Gastrocnemius medialis (tissue), 4 donors: ENCODE measurements around the gene GLIS2.

ENCODE experiments used
- CTCF ChIP-seq, 5 experiments: fragments of 450-650 bp in 3 of 5; fragments of 200-600 bp in 2 of 5; sonication (generic) in 2 of 5; IDR thresholded peaks in 4 of 5; conservative IDR thresholded peaks in 1 of 5; 1 replicate in 4 of 5; 2 replicates in 1 of 5; pipeline ENCODE4 v1.5.1; 2016 to 2019; ENCODE audit warnings: antibody characterized with exemption in 5 of 5, mild to moderate bottlenecking in 3 of 5, moderate library complexity in 3 of 5
- POLR2A ChIP-seq, 2 donors: fragments of 450-650 bp; IDR thresholded peaks; one replicate each; pipeline ENCODE4 v1.6.1; 2017; ENCODE audit warnings: antibody characterized with exemption in 2 of 2, mild to moderate bottlenecking in 2 of 2, moderate library complexity in 2 of 2

GRCh38 chr16:4347765-4348509, 32.1 kb downstream of the GLIS2 start:
- TF ChIP-seq CTCF (IDR thresholded peaks at IDR 0.05 in 4 of 5, conservative IDR thresholded peaks at IDR 0.05 in 1 of 5) (no peak), POLR2A (IDR thresholded peaks at IDR 0.05) (no peak)
